HG03442 (cell line): ENCODE results near the gene LIM2.
"Not testable (repeated sequence)": the region's sequence is repeated elsewhere in the genome, so short reads cannot be mapped to it uniquely, and the experiment has no call there.

ENCODE experiments used
- ATAC-seq: cut with Tn5 transposase; IDR thresholded peaks from one replicate; pipeline ENCODE4 v1.9.1; 2021; ENCODE audit warnings: mild to moderate bottlenecking, moderate library complexity; ENCODE audit not compliant: unreplicated experiment

Gene LIM2

DNA sequence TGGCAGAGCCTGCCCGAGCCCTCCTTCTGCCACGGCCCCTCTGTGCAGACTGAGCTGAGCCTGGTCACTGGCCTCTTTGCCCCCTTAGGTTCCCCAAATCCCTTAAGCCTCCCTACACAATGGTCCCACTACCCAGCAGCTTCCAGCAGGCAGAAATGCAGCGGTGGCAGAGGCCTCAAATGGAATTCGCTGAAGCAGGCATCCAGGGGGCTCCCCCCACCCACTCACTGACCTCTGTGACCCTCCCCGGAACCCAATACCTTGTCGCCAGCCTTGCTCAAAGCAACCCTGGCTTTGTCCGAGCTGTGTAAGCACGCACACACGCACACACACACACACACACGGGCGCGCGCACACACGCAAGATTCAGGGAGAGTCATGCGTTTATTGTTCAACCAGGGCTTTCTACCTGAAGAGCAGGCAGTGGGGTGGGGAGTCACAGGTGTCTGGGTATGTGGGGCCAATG is at the start of gene LIM2:
Gene LIM2 (minus strand): TSS at position 51 of the 466 bp plus-strand sequence. CDS start 531 bp downstream, outside the sequence.
- no peak for ATAC-seq

DNA sequence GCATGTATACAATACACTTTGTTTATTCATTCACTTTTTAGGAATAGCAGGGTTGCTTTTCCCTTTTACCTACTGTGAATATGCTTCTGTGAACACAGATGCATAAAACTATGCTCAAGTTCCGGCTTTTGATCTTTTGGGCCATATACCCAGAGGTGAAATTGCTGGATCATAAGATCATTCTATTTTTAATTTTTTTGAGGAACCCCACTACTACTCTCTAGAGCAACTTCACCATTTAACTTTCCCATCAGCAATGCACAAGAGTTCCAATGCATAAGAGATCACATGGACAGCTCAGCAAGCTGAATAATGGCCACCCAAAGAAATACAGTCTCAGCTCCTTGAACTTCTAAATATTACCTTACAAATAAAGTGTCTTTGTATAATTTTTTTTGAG is 46.7 kb upstream of the LIM2 start:
- no peak for ATAC-seq

GRCh38 chr19:51433043-51433442 is 45.3 kb upstream of the LIM2 start:
- ATAC-seq, result no peak

- no peak for ATAC-seq
Observed at GRCh38 chr19:51431124-51431523, 43.4 kb upstream of the LIM2 start.

DNA sequence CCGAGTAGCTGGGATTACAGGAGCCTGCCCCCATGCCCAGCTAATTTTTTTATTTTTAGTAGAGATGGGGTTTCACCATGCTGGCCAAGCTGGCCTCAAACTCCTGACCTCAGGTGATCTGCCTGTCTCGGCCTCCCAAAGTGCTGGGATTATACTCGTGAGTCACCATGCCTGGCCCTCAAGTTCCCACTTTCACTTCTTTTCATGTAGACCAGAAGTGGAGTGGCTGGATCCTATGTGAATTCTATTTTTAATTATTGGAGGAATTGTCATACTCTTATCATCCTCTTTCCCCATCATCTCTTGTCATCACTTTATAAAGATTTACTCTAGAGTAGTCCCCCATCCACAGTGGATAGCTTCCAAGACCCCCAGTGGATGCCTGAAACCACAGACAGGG is 42.4 kb upstream of the LIM2 start:
- no peak for ATAC-seq

GRCh38 chr19:51427201-51427600 is 39.4 kb upstream of the LIM2 start:
- ATAC-seq, result no peak

- ATAC-seq, result peak; percentile 57
Observed at GRCh38 chr19:51422053-51422448, 34.3 kb upstream of the LIM2 start.

DNA sequence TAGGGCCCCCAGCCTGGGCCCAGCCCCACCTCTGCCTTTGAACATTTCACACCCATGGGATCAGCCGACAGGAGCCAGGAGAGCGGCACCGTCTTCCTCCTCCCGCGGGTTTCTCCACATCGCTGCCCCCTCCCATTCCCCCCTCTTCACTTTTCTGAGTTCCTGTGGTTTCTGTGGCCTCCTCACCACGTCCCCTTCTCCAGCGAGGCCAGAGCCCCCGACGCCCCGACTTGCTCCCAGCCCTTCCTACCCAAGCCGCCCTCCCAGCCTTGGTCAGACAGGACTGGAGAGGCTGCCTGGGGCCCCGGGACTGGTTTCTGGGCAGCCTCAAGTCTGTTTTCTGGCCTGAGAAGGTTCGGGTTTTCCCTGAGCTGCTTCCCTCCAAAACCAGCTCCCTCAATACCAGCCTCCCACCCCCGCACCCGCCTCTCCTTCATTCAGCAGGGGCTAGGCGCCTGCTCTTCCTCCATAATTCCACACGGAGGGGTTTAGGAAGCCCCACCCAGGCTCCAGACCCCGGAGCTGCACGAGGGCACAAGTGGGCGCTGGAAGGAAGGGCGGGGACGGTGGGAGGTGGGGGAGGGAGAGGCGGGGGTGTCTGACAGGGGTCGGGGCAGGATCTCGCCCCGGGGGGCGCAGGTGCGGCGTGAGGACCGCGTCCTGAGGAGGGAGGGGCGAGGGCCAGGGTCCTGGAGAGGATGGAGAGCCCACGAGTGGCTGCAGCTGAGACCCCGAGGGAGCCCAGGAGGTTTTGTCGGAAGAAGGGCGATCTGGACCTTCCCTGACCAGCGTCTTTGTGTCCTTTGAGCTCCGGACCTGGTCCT is 33.7 kb upstream of the LIM2 start:
- ATAC-seq, result no peak

- not testable (repeated sequence) for ATAC-seq
Observed at GRCh38 chr19:51420511-51420910, 32.7 kb upstream of the LIM2 start.

- no peak for ATAC-seq
Observed at GRCh38 chr19:51418707-51419106, 30.9 kb upstream of the LIM2 start.

- peak; percentile 27 for ATAC-seq
Observed at GRCh38 chr19:51417810-51418157, 30.0 kb upstream of the LIM2 start.

DNA sequence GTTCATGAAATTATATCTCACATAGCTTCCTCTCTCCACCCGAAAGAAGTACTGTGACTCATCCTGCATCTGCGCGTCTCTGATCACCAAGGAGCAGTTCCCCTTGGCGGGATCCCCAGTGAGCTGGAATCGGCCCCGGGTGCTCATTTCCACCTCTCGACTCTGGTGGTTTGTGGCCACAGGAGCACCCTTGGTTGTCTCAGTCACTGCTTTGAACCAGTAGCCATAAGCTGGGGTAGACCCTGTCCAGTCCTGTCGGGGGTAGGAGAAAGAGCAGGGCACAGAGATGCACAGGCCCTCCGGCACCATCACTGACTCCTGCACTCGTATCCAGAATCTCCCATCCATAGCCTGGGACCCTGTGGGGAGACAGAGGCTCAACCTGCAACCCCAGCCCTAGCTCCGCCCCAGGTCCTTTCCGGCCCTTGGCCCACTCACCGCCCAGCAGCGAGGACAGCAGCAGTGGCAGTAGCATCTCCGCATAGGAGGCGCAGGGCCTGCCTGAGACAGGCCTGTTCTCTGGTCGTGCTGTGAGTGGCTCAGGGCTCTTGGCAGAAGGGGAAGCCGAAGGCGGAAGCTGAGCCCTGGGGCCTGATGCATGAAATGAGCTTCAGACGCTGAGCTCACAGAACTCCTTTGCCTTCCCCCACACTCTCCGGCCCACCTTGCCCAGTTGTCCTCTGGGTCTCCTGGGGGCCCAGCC is 29.5 kb upstream of the LIM2 start, which contains the start of gene SIGLEC10:
Gene SIGLEC10 (minus strand): TSS at position 536 of the 703 bp plus-strand sequence. CDS start 61 bp downstream, at position 475.
- peak; percentile 48 for ATAC-seq

GRCh38 chr19:51416422-51416821 is 28.6 kb upstream of the LIM2 start:
- not testable (repeated sequence) for ATAC-seq

GRCh38 chr19:51415187-51415586 is 27.4 kb upstream of the LIM2 start:
- no peak for ATAC-seq

GRCh38 chr19:51410950-51411748 is 23.4 kb upstream of the LIM2 start:
- no peak for ATAC-seq

DNA sequence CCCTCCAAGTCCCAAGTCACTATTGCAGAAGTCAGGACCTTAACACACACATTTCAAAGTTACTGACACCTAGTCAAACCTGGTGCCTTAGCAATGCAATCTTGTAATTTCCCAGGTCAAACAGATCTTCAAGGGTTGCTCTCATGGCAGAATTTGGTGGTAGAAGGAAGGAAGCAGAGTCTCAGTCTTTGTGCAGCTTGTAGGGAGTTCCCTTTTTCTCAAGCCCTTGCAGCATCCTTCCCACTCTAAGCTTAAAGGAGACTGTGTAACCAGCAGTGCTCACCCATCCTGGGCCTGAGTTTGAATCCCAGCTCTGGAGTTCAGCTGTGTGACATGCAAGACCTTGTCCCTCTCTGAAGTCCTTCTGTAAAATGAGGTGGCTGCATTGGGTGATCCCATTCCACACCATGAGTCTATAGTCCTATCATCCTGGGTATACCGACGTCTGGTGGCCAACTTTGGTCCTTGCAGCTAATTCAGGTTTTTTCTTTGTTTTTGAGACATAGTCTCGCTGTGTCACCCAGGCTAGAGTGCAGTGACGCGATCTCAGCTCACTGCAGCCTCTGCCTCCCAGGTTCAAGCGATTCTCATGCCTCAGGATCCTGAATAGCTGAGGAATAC is 19.8 kb upstream of the LIM2 start:
- no peak for ATAC-seq

- no peak for ATAC-seq
Observed at GRCh38 chr19:51402117-51402516, 14.3 kb upstream of the LIM2 start.

GRCh38 chr19:51399936-51400335 is 12.2 kb upstream of the LIM2 start:
- not testable (repeated sequence) for ATAC-seq

- ATAC-seq, result no peak
Observed at GRCh38 chr19:51399231-51399630, 11.5 kb upstream of the LIM2 start.

- ATAC-seq, result no peak
Observed at GRCh38 chr19:51398096-51398704, 10.4 kb upstream of the LIM2 start.
